Liver (tissue), 9 donors: ENCODE data around the gene COMMD6. TPM values are rescaled to one million over a fixed set of nuclear protein-coding genes. Genes with fewer than 3 reads are reported as not detected.

Source experiments
- DNase-seq: peaks from one replicate; pipeline ENCODE4 v3.0.0-alpha.2; 2017; ENCODE audit warnings: low spot score
- H3K27ac ChIP-seq, 2 donors: one replicate each; pipeline ENCODE4 v1.7.0; 2013; ENCODE audit warnings: inconsistent platforms in 2 of 2, low read length in 2 of 2, control low read depth in 1 of 2, low read depth in 1 of 2, mild to moderate bottlenecking in 1 of 2
- H3K27me3 ChIP-seq, 4 donors: one replicate each; pipeline versions ENCODE4 v1.6.1 to v1.7.0; 2013; ENCODE audit warnings: low read length in 3 of 4, inconsistent platforms in 1 of 4, mild to moderate bottlenecking in 1 of 4, moderate library complexity in 1 of 4; ENCODE audit not compliant: control insufficient read depth in 4 of 4, insufficient read depth in 4 of 4
- H3K36me3 ChIP-seq, 4 donors: one replicate each; pipeline versions ENCODE4 v1.6.1 to v1.7.0; 2013; ENCODE audit warnings: low read length in 3 of 4, mild to moderate bottlenecking in 3 of 4, low read depth in 1 of 4, moderate library complexity in 1 of 4; ENCODE audit not compliant: control insufficient read depth in 4 of 4, insufficient read depth in 3 of 4
- H3K4me1 ChIP-seq, 4 donors: one replicate each; pipeline versions ENCODE4 v1.6.1 to v1.7.0; 2013; ENCODE audit warnings: low read length in 3 of 4, mild to moderate bottlenecking in 3 of 4, moderate library complexity in 1 of 4; ENCODE audit not compliant: control insufficient read depth in 4 of 4, insufficient read depth in 4 of 4
- H3K4me3 ChIP-seq, 3 donors: one replicate each; pipeline versions ENCODE4 v1.6.1 to v1.7.0; 2013; ENCODE audit warnings: low read length in 3 of 3, control low read depth in 1 of 3, low read depth in 1 of 3, mild to moderate bottlenecking in 1 of 3
- H3K9ac ChIP-seq, 2 donors: one replicate each; pipeline ENCODE4 v1.7.0; 2013; ENCODE audit warnings: low read length in 2 of 2, mild to moderate bottlenecking in 2 of 2, moderate library complexity in 2 of 2, control low read depth in 1 of 2, low read depth in 1 of 2
- H3K9me3 ChIP-seq, 4 donors: one replicate each; pipeline versions ENCODE4 v1.6.1 to v1.7.0; 2013; ENCODE audit warnings: low read length in 3 of 4; ENCODE audit not compliant: control insufficient read depth in 4 of 4
- CTCF ChIP-seq: fragments of 150-350 bp; IDR thresholded peaks from 2 replicates; pipeline ENCODE4 v1.5.1; 2017; ENCODE audit warnings: improper control_type of control experiment, low read depth, low read length; ENCODE audit not compliant: missing input control
- EGR1 ChIP-seq, 2 donors: IDR thresholded peaks; 2 replicates each; pipeline ENCODE4 v1.6.1; 2016 to 2018; ENCODE audit warnings: antibody characterized with exemption in 2 of 2, low read depth in 2 of 2
- FOXA1 ChIP-seq: IDR thresholded peaks from 2 replicates; pipeline ENCODE4 v1.6.1; 2016; ENCODE audit warnings: antibody characterized with exemption
- FOXA2 ChIP-seq: IDR thresholded peaks from 2 replicates; pipeline ENCODE4 v1.6.1; 2016; ENCODE audit warnings: antibody characterized with exemption
- GABPA ChIP-seq, 2 donors: IDR thresholded peaks in 1 of 2; conservative IDR thresholded peaks in 1 of 2; 2 replicates each; pipeline ENCODE4 v1.6.1; 2016; ENCODE audit warnings: antibody characterized with exemption in 2 of 2, mild to moderate bottlenecking in 1 of 2, moderate library complexity in 1 of 2
- HNF4A ChIP-seq, 2 donors: conservative IDR thresholded peaks; 2 replicates each; pipeline ENCODE4 v1.6.1; 2016; ENCODE audit warnings: antibody characterized with exemption in 2 of 2, mild to moderate bottlenecking in 2 of 2
- HNF4G ChIP-seq: IDR thresholded peaks from 2 replicates; pipeline ENCODE4 v1.6.1; 2016; ENCODE audit warnings: antibody characterized with exemption
- JUND ChIP-seq, 2 donors: IDR thresholded peaks; 2 replicates each; pipeline ENCODE4 v1.6.1; 2016; ENCODE audit warnings: antibody characterized with exemption in 2 of 2
- NR2F2 ChIP-seq: IDR thresholded peaks from 2 replicates; pipeline ENCODE4 v1.6.1; 2016; ENCODE audit warnings: antibody characterized with exemption
- RAD21 ChIP-seq, 2 donors: IDR thresholded peaks; 2 replicates each; pipeline ENCODE4 v1.6.1; 2016; ENCODE audit warnings: antibody characterized with exemption in 2 of 2, mild to moderate bottlenecking in 2 of 2
- RXRA ChIP-seq, 2 donors: IDR thresholded peaks; 2 replicates each; pipeline ENCODE4 v1.6.1; 2017 to 2018; ENCODE audit warnings: antibody characterized with exemption in 2 of 2, mild to moderate bottlenecking in 1 of 2
- SP1 ChIP-seq: IDR thresholded peaks from 2 replicates; pipeline ENCODE4 v1.6.1; 2018; ENCODE audit warnings: antibody characterized with exemption, mild to moderate bottlenecking
- TAF1 ChIP-seq: conservative IDR thresholded peaks from 2 replicates; pipeline ENCODE4 v1.6.1; 2016; ENCODE audit warnings: antibody characterized with exemption, mild to moderate bottlenecking
- YY1 ChIP-seq: IDR thresholded peaks from 2 replicates; pipeline ENCODE4 v1.6.1; 2016; ENCODE audit warnings: antibody characterized with exemption, mild to moderate bottlenecking
- ZBTB33 ChIP-seq: IDR thresholded peaks from 2 replicates; pipeline ENCODE4 v1.6.1; 2016; ENCODE audit warnings: antibody characterized with exemption
- WGBS: extraction: QIAGEN DNeasy Blood & Tissue Kit; methylation state at CpG from one replicate; pipeline ENCODE4 v1.1.7; 2013; 5-methylcytosine and 5-hydroxymethylcytosine counted together
- polyA plus RNA-seq, 2 donors: library from polyadenylated mRNA; stranded (reverse) in 1 of 2; unstranded in 1 of 2; fragments of 200-250 nt in 1 of 2; fragments of >200 nt in 1 of 2; fragmentation: Nextera tagmentation in 1 of 2; extraction: Ambion mirVana in 1 of 2; gene quantifications; one replicate each; pipeline versions ENCODE4 v1.2.1 to v1.2.3, GENCODE V29; 2013 to 2015
- total RNA-seq, 2 donors: library from RNA; depleted of rRNA; stranded (reverse); fragments of >200 nt; gene quantifications; one replicate each; pipeline ENCODE4 v1.2.3, GENCODE V29; 2014
- TF ChIP-seq, protein P1 (sequence below): IDR thresholded peaks from 2 replicates; pipeline ENCODE4 v1.6.1; 2016; ENCODE audit warnings: antibody characterized with exemption
- TF ChIP-seq, protein P2 (sequence below): IDR thresholded peaks from 2 replicates; pipeline ENCODE4 v1.6.1; 2016; ENCODE audit warnings: antibody characterized with exemption, mild to moderate bottlenecking
- donor health status: healthy.
- donor health status: healthy.
- donor health status: healthy.
- donor health status: healthy.
- donor health status: healthy.

COMMD6 gene
- total and polyA plus RNA-seq, 4 donors, result 10.1 to 149 (median 44.4) TPM

- H3K4me1 ChIP-seq, result peaks cover 0 to 21% (median 11%) of the 10 kb centered on the region in 4 donors
- H3K27me3 ChIP-seq, result no peaks in the 10 kb centered on the region
- H3K4me3 ChIP-seq, result peak within 1 kb of the TSS; percentile 86 to 97 (median 93)
- under 1% methylated on average over 58 of the region's 58 CpGs for WGBS
- peak; percentile 72 for DNase-seq
- TF ChIP-seq RAD21 (IDR thresholded peaks at IDR 0.05) (peak; percentile 81 to 86), EGR1 (IDR thresholded peaks at IDR 0.05; ENCODE audit: low read depth in 2 of 2) (no peak), NR2F2 (peak; percentile 69), RXRA (IDR thresholded peaks at IDR 0.05) (peak; percentile 34 to 43), GABPA (IDR thresholded peaks at IDR 0.05 in 1 of 2, conservative IDR thresholded peaks at IDR 0.05 in 1 of 2) (no peak), FOXA2 (no peak), SP1 (peak; percentile 50), HNF4A (conservative IDR thresholded peaks at IDR 0.05) (peak; percentile 18 to 41), JUND (IDR thresholded peaks at IDR 0.05) (peak in 1 of 2 donors; percentile 15), YY1 (peak; percentile 55), FOXA1 (no peak), CTCF (peak; percentile 71), TAF1 (peak; percentile 29)
- TF ChIP-seq, protein P1, sequence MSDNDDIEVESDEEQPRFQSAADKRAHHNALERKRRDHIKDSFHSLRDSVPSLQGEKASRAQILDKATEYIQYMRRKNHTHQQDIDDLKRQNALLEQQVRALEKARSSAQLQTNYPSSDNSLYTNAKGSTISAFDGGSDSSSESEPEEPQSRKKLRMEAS, result peak; percentile 35
- H3K27ac ChIP-seq, result peak within 1 kb of the TSS; percentile 85 to 92
- H3K36me3 ChIP-seq, result no peaks in the 10 kb centered on the region
- H3K9me3 ChIP-seq, result no peaks in the 10 kb centered on the region
- peak within 1 kb of the TSS; percentile 65 to 95 for H3K9ac ChIP-seq
Observed at GRCh38 chr13:75482070-75482819, 55.4 kb downstream of the COMMD6 start, which contains the start of gene TBC1D4. Gene TBC1D4 (minus strand): TSS chr13:75482169. CDS start chr13:75481767, 402 bp downstream.

DNA sequence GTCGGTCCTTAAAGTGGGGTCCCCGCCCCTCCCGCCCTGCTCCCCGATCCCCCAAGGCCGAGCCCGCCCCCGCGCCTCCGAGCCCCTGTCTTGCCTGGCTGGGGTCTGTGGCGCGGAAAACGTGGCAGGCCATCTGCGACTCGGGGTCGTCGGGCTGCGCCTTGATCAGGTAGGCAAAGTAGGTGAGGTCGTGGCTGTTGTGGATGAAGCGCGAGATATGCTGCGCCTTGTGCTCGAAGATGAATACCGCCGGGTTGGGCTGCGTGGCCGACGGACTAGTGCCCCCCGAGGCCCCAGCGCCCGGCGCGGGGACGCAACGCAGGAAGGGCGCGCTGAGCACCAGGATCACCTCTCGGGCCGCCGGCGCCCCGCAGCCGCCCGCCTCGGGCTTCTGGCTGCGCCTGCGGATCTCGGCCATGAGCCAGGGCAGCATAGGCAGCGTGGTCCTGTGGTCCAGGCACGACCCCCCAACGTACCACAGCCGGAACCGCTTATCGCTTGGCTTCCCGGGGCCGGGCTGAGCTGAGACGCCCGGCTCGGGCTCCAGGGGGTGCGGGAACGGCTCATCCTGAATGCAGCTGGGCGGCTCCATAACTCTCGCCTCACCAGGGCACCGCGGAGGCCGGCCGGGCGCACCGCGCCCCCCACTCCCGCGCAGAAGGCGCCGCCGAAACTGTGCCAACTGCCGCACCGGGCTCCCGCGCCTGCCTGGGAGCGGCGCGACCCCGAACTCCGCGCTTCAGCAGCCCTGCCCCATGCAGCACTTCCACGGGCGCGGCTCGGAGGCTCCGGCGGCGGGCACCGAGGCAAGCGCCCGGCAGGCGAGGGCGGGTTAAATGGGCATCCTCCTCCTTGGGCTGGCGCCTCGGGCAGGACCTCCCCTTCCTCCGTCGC, 56.2 kb downstream of the COMMD6 start:
- Histone ChIP-seq H3K27ac (peak overlapping the region; percentile 85 to 92), H3K9me3 (no peaks in the 10 kb centered on the region), H3K27me3 (no peaks in the 10 kb centered on the region), H3K4me3 (peak overlapping the region; percentile 82 to 97 (median 93)), H3K36me3 (no peaks in the 10 kb centered on the region), H3K4me1 (peaks cover 0 to 17% (median 9%) of the 10 kb centered on the region in 4 donors), H3K9ac (peak overlapping the region in 1 of 2 donors; percentile 47)
- under 1% methylated on average over 100 of the region's 100 CpGs for WGBS
- peak; percentile 42 for DNase-seq
- TF ChIP-seq GABPA (IDR thresholded peaks at IDR 0.05 in 1 of 2, conservative IDR thresholded peaks at IDR 0.05 in 1 of 2) (no peak), HNF4G (no peak), TAF1 (no peak), RAD21 (IDR thresholded peaks at IDR 0.05) (no peak), FOXA1 (no peak), NR2F2 (no peak), ZBTB33 (no peak), SP1 (no peak), HNF4A (conservative IDR thresholded peaks at IDR 0.05) (no peak), FOXA2 (no peak)
- TF ChIP-seq, protein P1, result no peak
- TF ChIP-seq, protein P2, sequence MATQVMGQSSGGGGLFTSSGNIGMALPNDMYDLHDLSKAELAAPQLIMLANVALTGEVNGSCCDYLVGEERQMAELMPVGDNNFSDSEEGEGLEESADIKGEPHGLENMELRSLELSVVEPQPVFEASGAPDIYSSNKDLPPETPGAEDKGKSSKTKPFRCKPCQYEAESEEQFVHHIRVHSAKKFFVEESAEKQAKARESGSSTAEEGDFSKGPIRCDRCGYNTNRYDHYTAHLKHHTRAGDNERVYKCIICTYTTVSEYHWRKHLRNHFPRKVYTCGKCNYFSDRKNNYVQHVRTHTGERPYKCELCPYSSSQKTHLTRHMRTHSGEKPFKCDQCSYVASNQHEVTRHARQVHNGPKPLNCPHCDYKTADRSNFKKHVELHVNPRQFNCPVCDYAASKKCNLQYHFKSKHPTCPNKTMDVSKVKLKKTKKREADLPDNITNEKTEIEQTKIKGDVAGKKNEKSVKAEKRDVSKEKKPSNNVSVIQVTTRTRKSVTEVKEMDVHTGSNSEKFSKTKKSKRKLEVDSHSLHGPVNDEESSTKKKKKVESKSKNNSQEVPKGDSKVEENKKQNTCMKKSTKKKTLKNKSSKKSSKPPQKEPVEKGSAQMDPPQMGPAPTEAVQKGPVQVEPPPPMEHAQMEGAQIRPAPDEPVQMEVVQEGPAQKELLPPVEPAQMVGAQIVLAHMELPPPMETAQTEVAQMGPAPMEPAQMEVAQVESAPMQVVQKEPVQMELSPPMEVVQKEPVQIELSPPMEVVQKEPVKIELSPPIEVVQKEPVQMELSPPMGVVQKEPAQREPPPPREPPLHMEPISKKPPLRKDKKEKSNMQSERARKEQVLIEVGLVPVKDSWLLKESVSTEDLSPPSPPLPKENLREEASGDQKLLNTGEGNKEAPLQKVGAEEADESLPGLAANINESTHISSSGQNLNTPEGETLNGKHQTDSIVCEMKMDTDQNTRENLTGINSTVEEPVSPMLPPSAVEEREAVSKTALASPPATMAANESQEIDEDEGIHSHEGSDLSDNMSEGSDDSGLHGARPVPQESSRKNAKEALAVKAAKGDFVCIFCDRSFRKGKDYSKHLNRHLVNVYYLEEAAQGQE, result no peak
